C4-2B (cell line): ENCODE measurements around the gene HIVEP3.

Experiments
- H3K27ac ChIP-seq: fragments of 450-650 bp; 2 replicates; pipeline ENCODE4 v1.5.1; 2017
- ZFX ChIP-seq: fragments of 450-650 bp; IDR thresholded peaks from 2 replicates; pipeline ENCODE4 v1.6.1; 2017
- TF ChIP-seq, protein P1 (sequence below): fragments of 450-650 bp; conservative IDR thresholded peaks from 2 replicates; pipeline ENCODE4 v1.5.1; 2017; ENCODE audit warnings: mild to moderate bottlenecking

Gene HIVEP3

DNA sequence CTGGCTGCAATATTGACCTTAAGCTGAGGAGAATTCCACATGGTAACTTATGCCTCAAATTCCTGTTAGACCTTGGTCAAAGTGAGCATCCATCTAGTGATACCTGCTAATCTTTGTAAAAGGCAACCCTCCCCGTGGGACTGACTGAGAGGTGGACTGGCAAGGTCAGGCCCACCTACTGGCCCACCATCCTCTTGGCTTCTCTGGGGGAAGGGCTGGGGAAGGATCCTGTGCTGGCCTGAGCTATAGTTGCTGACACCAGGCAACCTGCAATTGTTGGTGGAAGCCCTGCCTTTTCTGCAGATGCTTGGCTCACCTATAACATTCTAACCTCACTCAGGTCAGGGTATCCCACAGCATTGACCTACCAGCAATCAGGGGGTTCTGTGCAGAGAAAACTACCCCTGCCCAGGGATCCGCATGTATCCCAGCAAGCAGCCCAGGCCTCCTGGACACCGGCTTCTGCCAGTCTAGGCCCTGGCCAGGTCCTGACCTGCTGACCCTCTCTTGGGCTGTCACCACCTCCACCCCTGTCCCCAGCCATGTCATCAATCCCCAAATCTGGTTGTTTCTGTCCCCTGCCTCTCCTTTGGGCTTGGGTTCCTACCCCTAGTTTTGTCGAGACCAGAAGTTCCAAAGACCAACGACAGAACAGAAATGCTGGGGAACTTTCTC, 326.1 kb downstream of the HIVEP3 start:
- no peak overlapping the region for H3K27ac ChIP-seq
- TF ChIP-seq ZFX = no peak
- TF ChIP-seq, protein P1, sequence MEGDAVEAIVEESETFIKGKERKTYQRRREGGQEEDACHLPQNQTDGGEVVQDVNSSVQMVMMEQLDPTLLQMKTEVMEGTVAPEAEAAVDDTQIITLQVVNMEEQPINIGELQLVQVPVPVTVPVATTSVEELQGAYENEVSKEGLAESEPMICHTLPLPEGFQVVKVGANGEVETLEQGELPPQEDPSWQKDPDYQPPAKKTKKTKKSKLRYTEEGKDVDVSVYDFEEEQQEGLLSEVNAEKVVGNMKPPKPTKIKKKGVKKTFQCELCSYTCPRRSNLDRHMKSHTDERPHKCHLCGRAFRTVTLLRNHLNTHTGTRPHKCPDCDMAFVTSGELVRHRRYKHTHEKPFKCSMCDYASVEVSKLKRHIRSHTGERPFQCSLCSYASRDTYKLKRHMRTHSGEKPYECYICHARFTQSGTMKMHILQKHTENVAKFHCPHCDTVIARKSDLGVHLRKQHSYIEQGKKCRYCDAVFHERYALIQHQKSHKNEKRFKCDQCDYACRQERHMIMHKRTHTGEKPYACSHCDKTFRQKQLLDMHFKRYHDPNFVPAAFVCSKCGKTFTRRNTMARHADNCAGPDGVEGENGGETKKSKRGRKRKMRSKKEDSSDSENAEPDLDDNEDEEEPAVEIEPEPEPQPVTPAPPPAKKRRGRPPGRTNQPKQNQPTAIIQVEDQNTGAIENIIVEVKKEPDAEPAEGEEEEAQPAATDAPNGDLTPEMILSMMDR = no peak

DNA sequence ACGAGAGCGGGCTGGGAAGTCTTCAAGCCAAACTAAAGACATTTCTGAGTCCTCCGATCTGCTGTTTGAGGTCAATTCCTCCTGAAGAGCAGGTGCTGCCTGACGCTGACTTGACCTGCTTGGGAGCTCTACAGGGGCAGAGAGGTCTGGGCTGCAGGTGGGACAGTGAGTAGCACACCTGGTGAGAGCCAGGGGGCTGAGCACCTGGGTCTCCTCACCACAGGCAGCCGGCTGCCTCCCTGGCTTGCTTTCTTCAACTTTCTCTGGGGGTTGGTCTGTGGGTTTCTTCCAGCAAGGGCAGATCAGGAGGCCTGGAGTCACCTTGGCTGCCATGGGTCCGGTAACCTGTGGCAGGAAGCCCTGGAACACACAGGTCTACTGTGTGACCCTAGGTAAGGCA, 326.8 kb downstream of the HIVEP3 start:
- H3K27ac ChIP-seq = no peak overlapping the region
- TF ChIP-seq, protein P1 = no peak
- no peak for TF ChIP-seq ZFX

DNA sequence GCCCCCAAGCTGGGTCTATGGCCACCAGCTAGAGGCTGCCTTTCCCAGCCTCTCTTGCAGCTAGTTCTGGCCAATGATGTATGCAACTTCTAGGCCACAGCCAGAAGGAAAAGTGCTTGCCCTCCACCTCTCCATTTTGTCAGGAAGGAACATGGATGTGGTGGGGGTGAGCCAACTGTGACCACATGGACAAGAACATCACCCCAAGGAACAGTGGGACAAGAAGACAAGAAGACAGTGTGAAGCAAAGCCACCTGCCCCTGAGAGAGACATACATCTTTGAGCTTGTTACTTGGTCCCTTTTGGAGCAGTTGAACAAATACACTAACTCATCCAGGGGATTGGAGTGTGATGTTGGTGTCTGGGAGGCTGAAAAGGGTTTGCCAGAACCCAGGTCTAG, 328.4 kb downstream of the HIVEP3 start:
- H3K27ac ChIP-seq = no peak overlapping the region
- TF ChIP-seq, protein P1 = no peak
- no peak for TF ChIP-seq ZFX

DNA sequence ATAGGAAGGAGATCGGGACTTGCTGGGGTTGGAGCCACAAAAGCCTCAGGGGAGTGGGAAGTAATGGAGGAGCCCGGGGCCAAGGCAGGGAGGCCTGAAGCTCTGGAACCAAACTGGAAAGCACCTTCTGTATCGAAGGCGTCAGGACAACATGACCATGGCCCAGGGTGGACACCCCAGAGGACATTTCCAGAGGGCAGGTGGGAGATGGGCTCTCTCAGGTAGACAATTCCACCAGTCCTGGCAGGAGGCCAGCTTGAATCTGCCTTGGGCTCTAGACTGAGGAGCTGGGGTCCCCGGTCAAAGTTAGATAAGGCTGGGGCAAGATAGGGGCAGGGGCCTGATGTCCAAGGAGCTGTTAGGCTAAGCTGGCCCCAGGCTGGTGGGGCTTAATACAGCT, 329.3 kb downstream of the HIVEP3 start:
- no peak for TF ChIP-seq ZFX
- TF ChIP-seq, protein P1 = no peak
- no peak overlapping the region for H3K27ac ChIP-seq

DNA sequence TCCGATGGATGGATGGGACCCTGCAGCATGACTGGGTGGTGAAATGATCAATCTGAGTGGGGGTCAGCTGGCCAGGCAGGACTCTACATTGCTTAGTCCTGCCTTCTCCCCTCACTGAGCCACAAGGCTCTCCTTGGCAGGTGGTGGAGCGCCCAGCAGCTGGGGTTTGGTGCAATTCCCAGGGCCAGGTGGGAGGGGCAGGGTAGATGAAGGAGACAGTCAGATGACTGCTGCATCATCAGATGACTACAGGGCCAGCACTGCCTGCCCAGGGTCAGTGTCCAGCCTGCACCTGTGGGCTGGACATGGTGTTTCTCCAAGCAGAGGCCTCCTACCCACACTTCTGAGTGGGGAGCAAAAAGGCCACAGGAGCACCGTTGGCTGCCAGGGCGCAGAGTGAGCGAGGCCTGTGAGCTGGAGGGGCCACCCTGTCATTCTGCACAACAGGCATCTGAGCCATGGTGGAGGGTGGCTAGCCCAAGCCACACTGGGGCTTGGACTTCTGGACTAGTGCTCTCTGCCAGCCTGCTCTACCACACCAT, 330.3 kb downstream of the HIVEP3 start:
- TF ChIP-seq, protein P1 = no peak
- no peak for TF ChIP-seq ZFX
- H3K27ac ChIP-seq = no peak overlapping the region

DNA sequence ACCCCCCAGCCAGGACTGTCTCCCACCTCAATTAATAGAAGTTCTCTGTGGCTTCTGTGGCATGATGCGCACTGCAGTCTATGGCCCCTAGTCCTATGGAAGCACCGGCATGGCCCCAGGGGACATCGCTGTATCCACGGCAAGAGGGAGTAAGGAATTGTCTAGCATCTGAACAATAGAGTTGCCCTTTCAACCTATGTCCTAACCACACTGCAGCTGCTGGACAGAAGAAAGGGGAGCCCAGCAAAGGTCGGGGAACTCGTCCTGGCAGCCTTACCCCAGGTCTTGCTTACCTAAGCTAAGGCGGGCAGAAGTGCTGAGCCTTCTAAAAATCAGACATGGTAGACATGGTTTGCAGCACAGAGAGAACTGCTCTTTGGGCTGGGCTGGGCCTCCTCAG, 330.9 kb downstream of the HIVEP3 start:
- H3K27ac ChIP-seq = no peak overlapping the region
- TF ChIP-seq, protein P1 = no peak
- no peak for TF ChIP-seq ZFX

DNA sequence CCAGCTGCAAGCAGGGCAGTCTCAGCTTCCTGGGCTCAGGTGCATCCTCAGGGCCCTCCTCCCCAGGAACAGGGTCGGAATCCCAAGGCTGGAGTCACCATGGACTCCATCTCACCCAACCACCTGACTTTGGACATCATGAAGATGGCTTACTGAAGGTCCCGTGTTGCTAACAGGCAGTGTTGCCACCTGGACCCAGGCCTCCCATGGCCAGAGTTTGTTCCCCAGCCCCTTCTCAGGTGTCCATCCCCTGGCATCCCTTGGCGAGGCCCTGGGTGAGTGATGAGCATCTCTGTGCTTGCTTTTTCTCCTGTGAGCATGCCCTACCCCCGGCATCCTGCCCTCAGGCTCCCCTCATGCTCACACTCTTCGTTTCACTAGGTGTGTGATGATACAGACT, 332.5 kb downstream of the HIVEP3 start:
- TF ChIP-seq ZFX = no peak
- TF ChIP-seq, protein P1 = no peak
- H3K27ac ChIP-seq = no peak overlapping the region
